Measurements from ENCODE around the gene LGALS9B. TPM values are rescaled to one million over a fixed set of nuclear protein-coding genes. Genes with fewer than 3 reads are reported as not detected.
"Not testable (repeated sequence)": the region's sequence is repeated elsewhere in the genome, so short reads cannot be mapped to it uniquely, and the experiment has no call there.

The LGALS9B gene
- total RNA-seq = not detected

DNA sequence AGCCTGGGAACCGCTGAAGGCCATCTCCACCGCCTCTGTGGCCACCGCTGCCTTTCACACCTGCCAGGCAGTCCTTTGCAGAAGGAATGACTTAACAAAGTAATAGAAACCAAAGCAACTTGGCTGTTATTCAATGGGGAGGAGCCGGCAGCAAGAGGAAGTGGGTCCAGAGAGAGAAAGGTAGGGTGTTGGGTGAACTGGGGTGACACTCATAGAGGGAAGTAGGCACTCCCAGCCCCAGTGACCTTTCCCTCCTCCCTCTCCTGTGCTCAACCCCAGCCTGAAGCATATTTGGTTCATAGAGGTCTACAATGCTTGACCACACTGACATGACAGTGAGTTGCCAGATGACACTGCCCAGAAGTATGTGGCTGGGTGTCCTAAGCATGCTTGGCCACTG is at the start of gene LGALS9B:
Gene LGALS9B, minus strand, starts transcription at position 93 of the 400 bp plus-strand sequence. Its CDS starts 69 bp downstream, at position 24.
- H3K9me3 ChIP-seq = not testable (repeated sequence)

DNA sequence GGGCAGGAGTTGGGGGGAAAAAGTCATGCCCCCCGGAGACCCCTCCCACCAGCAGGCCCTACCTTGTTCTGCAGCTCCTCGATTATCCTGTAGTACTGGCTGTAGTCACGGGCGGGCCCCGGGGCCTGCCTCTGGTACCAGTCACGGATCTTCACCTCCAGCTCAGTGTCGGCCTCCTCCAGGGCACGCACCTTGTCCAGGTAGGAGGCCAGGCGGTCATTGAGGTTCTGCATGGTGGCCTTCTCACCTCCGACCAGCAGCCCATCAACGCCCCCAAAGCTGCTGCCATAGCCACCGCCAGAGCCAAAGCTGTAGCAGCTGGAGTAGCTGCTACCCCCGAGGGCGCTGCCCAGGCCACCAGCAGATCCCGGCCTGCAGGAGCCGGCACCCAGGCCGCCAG is 49.6 kb upstream of the LGALS9B start:
- H3K36me3 ChIP-seq; H3K4me3 ChIP-seq; H3K9me3 ChIP-seq; H3K27me3 ChIP-seq; H3K27ac ChIP-seq; DNase-seq (ENCODE audit: low spot score); H3K4me1 ChIP-seq: not testable (repeated sequence)

More for the DNA sequence above, at the start of gene LGALS9B:
- not testable (repeated sequence) for H3K27me3 ChIP-seq; H3K4me1 ChIP-seq; DNase-seq (ENCODE audit: low spot score); H3K36me3 ChIP-seq; H3K27ac ChIP-seq; H3K4me3 ChIP-seq

DNA sequence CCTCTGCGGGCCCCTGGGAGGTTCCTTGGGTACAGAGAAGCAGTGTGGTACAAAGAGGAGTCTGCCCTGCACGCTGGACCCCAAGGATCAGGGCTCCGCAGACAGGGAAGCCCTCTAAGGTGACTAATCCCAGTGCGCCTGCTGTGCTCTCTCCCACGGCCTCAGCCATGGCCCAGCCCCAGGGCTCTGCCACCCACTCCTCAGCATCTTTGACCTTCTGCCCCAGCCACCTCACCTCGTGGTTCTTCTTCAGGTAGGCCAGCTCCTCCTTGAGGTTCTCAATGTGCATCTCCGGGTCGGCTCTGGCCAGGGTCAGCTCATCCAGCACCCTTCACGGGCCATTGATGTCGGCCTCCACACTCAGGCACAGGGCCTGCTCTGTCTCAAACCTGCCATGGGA is 47.8 kb upstream of the LGALS9B start:
- H3K4me3 ChIP-seq; DNase-seq (ENCODE audit: low spot score); H3K36me3 ChIP-seq; H3K9me3 ChIP-seq; H3K27me3 ChIP-seq; H3K4me1 ChIP-seq; H3K27ac ChIP-seq: not testable (repeated sequence)

DNA sequence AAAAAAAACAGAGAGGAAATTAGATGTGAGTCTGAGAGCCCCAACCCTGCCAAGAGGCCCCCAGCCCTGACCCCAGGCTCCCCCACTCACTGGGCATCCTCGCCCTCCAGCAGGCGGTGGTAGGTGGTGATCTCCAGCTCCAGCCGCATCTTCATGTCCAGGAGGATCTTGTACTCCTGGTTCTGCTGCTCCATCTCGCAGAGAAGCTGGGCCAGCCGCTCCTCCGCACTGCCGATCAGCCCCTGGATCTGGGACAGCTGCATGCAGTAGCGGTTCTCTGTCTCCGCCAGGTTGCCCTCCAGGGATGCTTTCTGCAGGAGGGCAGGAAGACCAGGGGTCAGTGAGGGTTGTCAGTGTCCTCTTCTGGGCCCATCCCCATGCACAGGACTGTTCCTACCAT is 46.2 kb upstream of the LGALS9B start:
- H3K4me1 ChIP-seq; H3K27ac ChIP-seq; H3K9me3 ChIP-seq; DNase-seq (ENCODE audit: low spot score); H3K36me3 ChIP-seq; H3K27me3 ChIP-seq; H3K4me3 ChIP-seq: not testable (repeated sequence)

DNA sequence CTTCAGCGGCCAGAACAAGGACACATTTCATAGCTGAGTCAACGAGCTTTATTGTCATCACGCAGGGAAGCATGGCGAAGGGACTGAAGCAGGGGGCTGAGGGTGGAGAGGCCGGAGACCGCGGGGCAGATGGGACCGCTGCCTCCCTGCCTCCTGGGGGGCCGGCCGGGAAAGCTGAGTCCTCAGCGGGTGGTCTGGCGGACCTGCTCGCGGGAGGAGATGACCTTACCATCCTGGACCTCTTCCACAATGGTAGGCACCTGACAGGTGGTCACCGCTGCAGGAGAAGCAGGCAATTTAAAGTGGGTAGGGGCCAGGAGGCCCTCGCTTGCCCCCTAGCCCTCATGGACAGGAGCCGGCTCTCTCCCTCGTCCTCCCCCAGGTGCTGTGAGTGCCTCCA is 45.0 kb upstream of the LGALS9B start:
- H3K36me3 ChIP-seq; H3K27me3 ChIP-seq; H3K27ac ChIP-seq; DNase-seq (ENCODE audit: low spot score); H3K4me1 ChIP-seq; H3K9me3 ChIP-seq; H3K4me3 ChIP-seq: not testable (repeated sequence)

DNA sequence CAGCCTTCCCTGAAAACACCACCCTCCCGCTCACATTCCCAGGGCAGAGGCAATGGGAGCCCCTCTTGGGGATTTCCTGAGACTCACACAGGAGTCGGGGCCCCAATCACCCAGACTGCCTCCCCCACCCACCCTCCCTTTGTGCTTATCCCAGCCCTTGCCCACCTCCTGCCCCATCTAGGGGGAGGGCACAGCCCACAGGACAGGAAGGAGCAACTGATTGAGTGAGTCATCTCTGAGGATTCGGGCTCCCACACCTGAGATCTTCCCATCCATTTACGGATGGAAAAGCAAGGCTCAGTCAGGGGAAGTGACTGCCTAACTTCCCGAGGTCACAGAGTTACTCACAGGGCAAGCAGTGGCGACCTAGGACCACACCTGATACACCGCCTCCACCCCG is 44.4 kb upstream of the LGALS9B start:
- H3K4me3 ChIP-seq; DNase-seq (ENCODE audit: low spot score); H3K27ac ChIP-seq; H3K27me3 ChIP-seq; H3K4me1 ChIP-seq; H3K9me3 ChIP-seq; H3K36me3 ChIP-seq: not testable (repeated sequence)

DNA sequence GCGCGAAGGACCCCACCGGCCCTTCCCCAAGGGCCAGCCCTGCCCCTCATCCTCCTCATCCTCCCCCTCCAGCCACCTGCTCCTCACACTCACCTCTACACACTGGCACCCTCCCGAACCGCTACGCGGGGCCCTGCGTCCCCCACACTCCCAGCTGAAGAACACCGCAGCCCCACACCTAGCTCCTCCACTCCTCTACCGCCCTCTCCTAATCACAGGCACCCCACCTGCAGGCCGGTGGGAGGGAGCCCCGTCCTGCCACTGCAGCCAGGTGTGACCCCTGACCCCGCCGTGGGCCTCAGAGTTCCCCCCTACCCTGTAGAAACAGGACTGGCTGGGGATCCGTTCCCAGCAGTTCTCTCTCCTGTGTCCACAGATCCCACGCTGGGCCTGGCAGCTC is 38.0 kb upstream of the LGALS9B start:
- not testable (repeated sequence) for DNase-seq (ENCODE audit: low spot score); H3K9me3 ChIP-seq; H3K27ac ChIP-seq; H3K4me3 ChIP-seq; H3K27me3 ChIP-seq; H3K36me3 ChIP-seq; H3K4me1 ChIP-seq

DNA sequence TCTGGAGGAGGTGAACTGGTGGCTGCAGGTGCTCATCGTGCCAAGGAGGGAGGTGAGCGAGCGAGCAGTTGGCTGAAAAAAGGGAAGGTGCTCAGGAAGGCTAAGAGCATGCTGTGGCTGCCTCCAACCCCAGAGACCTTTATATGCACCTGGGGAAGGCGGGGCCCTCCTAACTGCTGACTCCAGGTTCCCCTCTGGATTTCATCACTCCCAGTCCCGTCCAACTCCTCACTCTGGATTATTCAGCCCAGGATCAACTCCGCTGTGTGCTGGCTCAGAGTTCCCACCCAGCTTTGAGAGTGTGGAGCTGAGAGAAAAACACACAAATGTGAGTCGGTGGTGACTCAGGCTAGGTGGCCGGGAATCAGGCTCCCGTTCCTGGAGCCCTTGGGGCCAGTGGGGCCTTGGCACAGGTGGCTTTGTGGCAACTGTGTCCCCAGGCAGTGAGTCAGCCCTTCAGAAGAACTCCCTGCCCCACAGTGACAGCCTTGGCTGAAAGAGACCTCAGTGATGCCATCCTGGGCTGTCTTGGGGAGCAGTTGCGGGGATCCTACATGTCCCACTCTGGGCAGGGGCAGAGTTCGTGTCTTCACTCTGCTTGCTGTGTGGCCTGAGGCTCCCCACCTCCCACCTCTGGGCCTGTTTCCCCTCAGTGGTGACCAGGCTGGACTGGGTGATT is 37.2 kb upstream of the LGALS9B start:
- DNase-seq (ENCODE audit: low spot score); H3K36me3 ChIP-seq; H3K27me3 ChIP-seq; H3K4me3 ChIP-seq; H3K9me3 ChIP-seq; H3K27ac ChIP-seq; H3K4me1 ChIP-seq: not testable (repeated sequence)

DNA sequence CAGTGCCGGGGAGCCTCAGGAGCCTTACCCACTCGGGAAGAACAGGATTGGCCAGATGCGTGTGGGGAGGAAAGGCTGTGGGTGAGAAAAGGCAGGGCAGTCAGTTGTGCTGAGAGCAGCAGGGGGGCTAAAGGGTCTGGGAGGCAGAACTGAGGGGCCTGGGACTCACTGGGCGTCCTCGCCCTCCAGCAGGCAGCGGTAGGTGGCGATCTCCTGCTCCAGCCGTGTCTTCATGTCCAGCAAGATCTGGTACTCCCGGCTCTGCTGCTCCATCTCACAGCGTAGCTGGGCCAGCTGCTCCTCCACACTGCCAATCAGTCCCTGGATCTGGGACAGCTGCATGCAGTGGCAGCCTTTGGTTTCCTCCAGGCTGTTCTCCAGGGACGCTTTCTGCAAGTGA is 34.6 kb upstream of the LGALS9B start:
- not testable (repeated sequence) for H3K36me3 ChIP-seq

DNA sequence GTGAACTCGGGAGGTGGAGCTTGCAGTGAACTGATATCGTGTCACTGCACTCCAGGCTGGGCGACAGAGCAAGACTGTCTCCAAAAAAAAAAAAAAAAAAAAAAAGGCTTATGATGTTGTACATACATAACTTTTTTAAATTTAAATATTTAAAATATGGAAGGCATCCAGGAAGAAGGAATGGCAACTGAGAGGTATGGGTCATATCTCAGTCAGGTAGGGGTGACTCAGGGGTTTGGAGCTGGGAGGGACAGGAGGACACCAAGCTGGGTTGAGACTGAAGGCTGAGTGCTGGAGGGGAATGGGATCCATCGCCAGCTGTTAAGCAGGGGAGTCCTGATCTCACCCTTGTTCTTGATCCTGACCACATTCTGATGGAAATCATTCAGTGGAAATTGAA is 33.0 kb upstream of the LGALS9B start:
- H3K27ac ChIP-seq; H3K36me3 ChIP-seq; H3K9me3 ChIP-seq; H3K4me1 ChIP-seq; H3K4me3 ChIP-seq; H3K27me3 ChIP-seq; DNase-seq (ENCODE audit: low spot score): not testable (repeated sequence)

More for the DNA sequence above, 34.6 kb upstream of the LGALS9B start:
- H3K27me3 ChIP-seq; H3K27ac ChIP-seq; H3K9me3 ChIP-seq; DNase-seq (ENCODE audit: low spot score); H3K4me1 ChIP-seq; H3K4me3 ChIP-seq: not testable (repeated sequence)

DNA sequence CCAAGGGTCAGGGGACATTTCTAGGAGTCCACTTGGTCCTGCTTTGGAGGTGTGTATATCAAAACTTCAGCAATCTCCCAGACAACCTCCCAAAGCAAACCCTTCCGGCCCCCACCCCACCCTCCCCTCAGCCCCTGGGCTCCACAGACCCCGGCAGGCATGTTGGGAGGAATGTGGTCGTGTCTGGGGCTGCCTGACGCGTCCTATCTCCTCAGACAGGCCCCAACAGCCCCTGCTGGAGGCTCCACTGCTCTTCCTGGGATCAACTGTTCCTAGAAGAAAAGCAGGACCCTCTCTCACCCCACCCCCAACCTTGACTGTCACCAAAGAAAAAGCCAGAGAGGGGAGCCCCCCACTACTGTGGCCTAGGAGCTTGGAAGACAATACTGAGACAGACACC is 28.1 kb upstream of the LGALS9B start:
- H3K27ac ChIP-seq = not testable (repeated sequence)

DNA sequence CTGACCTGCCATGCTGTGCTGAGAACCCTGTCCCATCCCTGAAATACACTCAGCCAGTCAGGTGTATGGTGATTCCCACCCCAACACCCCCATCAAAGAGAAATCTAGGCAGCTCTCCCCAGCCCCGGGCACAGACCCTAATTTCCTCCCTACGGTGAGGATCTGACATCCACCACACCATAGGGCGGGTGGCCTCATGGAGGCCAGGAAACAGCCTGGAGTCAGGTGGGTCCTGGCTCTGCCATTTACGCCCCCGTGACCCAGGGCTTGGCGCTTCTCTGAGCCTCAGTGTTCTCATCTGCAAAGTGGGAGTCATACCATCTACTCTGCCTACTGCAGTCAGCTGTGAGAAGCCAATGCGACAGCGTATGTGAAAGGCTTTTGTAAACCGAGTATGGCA is 27.4 kb upstream of the LGALS9B start:
- DNase-seq (ENCODE audit: low spot score); H3K27ac ChIP-seq; H3K27me3 ChIP-seq; H3K36me3 ChIP-seq; H3K4me3 ChIP-seq; H3K4me1 ChIP-seq; H3K9me3 ChIP-seq: not testable (repeated sequence)

More for the DNA sequence above, 28.1 kb upstream of the LGALS9B start:
- DNase-seq (ENCODE audit: low spot score); H3K4me1 ChIP-seq; H3K36me3 ChIP-seq; H3K4me3 ChIP-seq; H3K27me3 ChIP-seq; H3K9me3 ChIP-seq: not testable (repeated sequence)

DNA sequence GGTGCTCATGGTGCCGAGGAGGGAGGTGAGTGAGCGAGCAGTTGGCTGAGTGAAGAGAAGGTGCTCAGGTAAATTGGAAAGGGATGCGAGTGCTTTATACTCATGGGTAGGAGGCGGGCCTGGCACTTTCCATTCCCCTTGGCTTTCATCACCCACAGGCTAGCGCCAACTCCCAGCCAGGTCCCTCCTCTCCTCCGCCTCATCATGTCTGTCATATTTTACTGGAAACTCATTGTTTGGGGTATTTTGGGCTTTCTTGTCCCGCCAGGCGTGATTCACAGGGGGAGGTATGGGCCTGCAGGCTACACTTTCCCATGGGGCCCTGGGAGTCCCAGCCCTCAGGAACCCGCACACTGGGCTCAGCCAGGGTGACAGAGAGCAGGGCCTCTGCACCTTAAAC is 26.8 kb upstream of the LGALS9B start:
- H3K9me3 ChIP-seq; H3K4me1 ChIP-seq; H3K27ac ChIP-seq; DNase-seq (ENCODE audit: low spot score); H3K36me3 ChIP-seq; H3K27me3 ChIP-seq; H3K4me3 ChIP-seq: not testable (repeated sequence)

DNA sequence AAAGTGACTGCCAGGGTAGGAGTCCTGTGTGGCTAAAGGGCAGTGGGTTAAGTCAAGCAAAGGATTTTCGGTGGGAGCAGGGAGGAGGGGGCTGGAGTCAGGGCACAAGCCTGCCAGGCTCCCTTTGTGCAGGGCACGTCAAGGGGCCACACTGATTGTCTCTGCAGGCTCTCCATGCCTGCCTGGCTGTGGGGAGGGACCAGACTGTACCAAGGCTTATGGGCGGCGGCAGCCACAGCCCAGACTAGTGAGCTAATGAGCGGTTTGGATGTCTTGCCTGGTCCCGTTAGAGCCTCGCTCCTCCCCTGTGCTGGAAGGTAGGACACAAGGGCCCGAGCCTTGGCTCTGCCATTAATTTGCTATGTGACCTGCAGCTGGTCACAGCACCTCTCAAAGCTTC is 25.6 kb upstream of the LGALS9B start:
- H3K9me3 ChIP-seq; H3K27me3 ChIP-seq; H3K4me1 ChIP-seq; H3K27ac ChIP-seq; DNase-seq (ENCODE audit: low spot score); H3K36me3 ChIP-seq; H3K4me3 ChIP-seq: not testable (repeated sequence)

DNA sequence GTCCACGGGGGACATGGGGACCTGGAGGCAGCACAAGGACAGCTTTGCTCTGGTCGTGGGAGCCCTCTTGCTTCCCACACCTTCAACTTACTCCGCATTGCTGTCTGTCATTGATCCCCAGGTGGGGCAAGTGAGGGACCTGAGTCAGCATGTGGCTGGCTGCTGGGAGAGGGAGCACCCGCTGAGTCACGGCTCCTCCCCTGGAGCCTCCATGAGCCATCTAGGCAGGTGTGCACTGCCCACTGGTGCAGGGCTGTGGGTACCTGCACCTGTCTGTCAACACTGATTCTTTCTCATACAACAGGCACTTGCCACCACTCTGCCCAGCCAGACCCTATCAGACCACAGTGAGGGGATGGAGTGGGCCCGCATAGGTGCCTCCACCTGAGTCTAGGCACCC is 24.8 kb upstream of the LGALS9B start:
- DNase-seq (ENCODE audit: low spot score); H3K4me3 ChIP-seq; H3K4me1 ChIP-seq; H3K9me3 ChIP-seq; H3K27ac ChIP-seq; H3K36me3 ChIP-seq; H3K27me3 ChIP-seq: not testable (repeated sequence)

DNA sequence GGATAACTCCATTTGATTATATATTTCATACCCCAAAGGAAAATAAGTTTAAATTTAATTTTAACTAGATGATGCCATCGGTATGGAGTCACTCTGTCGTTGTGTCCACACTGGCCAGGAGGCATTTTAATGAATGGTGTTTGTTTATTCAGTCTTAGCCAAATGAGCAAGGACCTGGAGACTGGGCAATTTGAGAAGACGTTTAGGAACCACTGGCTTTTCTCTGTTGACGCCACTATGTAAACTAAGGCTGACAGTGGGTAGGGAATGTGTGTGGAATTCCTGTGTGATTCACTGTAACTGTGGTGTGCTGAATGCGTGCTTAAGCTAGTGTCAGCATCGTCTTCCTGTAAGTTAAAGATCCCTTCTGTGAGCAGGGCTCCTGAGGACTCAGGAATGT is 17.6 kb upstream of the LGALS9B start:
- not testable (repeated sequence) for H3K4me3 ChIP-seq; DNase-seq (ENCODE audit: low spot score); H3K9me3 ChIP-seq; H3K36me3 ChIP-seq; H3K4me1 ChIP-seq; H3K27me3 ChIP-seq; H3K27ac ChIP-seq

All from right atrium auricular region (tissue), 2 donors.